Activated effector memory CD4-positive, alpha-beta T cell treated with anti-CD3 and anti-CD28 coated beads, Interleukin-2, amount 50 U/mL, for 16 hours (primary cell): ENCODE results near the gene GAL3ST1.

Experiments used
- DNase-seq: peaks from one replicate; pipeline ENCODE4 v3.0.0-alpha.2; 2020

GAL3ST1 gene

DNA sequence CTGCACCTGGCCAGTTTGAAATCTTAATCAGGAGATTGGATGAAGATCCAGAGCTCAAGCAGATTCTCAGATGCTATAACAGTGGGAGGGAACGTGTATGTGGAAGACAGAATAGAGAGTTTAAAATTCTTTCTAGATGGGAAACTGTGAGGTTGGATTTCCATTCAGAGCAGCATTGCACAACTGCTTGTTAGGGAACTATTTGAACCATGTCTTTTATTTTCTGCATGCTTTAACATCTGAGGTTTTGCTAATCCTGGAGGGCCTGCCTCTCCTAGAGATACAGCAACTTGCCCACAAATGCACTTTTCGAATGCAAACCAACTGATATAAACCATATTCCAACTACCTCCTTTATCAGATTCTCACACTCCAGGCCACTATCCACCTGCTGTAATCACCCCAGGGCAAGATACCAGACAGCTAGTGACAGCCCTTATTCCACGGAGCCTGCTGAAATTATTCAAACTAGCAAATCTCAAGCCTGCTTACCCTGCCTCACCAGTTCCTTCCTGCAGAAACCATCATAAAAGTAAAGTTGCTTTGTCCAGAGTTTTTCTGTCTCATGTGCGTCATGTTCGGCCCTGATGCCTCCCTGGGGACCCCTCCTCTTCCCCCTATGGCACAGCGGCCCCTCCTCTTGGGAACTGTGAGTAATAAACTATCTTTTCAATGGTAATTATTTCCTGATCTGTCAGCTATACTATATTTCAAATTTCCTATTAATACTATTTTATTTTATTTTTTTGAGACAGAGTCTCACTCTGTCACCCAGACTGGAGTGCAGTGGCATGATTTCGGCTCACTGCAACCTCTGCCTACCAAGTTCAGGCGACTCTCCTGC is 50.6 kb downstream of the GAL3ST1 start:
- DNase-seq = no peak

DNA sequence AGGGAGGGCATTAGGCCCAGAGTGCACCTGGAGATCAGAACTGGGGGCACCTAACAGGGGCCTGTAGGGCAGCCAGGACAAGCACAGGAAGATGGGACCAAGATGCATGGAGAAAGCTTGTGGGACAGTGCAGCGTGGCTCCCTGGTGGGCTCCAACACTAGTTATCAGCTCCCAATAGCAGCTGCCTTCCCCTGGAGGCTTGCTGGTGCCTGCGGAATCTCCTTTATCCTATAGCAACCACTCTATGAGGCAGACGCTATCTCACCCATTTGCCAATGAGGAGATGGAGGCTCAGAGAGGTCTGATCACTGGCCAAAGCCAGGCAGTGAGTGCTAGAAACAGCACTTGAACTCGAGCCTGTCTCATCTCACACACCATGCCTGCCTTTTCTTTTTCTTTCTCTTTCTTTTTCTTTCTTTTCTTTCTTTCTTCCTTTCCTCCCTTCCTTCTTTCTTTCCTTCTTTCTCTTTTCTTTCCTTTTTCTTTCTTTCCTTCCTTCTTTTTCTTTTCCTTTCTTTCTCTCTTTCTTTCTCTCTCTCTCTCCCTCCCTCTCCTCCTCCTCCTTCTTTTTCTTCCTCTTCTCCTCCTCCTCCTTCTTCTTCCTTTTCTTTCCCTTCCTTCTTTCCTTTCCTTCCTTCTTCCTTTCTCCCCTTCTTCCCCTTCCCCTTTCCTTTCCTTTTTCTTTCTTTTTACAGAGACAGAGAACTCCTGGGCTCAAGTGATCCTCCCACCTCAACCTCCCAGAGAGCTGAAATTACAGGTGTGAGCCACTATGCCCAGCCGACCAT is 52.9 kb downstream of the GAL3ST1 start:
- no peak for DNase-seq

DNA sequence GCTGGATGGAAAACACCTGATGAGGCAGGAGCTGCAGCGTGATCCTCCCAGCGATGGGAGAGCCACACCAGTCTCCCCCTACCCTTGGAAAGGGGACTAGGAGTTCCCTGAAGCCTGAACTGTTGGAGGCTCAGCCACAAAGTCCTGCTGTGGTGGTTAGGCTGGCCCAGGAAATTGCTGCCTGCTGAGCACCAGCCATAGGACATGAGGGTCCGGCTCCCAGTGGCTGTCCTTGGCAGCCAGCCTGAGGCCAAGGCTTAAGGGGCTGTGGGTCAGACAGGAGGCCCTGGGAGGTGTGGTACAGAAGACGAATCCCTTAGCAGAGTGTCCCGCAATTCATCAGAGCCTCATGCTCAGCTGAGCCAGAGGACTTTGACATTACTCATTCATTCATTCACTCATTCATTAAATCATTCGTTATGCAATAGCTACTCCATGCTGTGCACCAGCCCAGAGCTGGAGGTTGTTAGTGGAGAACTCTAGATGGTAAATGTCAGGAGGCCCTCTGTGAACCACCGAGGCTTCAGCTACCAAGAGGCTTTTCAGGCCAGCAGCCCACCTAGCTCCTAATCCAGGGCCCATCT is 54.5 kb downstream of the GAL3ST1 start:
- DNase-seq = no peak

GRCh38 chr22:30516731-30517130 is 57.7 kb downstream of the GAL3ST1 start:
- DNase-seq = no peak

GRCh38 chr22:30516273-30516672 is 58.2 kb downstream of the GAL3ST1 start:
- DNase-seq = no peak

- no peak for DNase-seq
Measured at GRCh38 chr22:30514252-30514651, 60.2 kb downstream of the GAL3ST1 start.

DNA sequence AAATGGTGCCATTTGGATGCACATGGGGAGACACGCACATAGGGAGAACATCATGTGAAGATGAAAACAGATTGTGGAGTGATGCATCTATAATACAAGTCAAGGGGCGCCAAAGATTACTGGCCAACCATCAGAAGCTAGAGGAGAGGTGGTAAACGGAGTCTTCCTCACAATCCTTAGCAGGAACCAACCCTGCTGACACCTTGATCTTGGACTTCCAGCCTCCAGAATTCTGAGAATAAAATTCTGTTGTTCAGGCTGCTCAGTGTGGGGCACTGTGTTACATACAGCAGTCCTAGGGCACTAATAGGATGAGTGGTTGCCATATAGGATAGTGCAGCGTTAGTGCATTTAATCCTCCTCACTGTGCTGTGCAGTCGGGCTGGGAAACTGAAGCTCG is 61.0 kb downstream of the GAL3ST1 start:
- no peak for DNase-seq

- no peak for DNase-seq
Measured at GRCh38 chr22:30511911-30512310, 62.6 kb downstream of the GAL3ST1 start.

DNA sequence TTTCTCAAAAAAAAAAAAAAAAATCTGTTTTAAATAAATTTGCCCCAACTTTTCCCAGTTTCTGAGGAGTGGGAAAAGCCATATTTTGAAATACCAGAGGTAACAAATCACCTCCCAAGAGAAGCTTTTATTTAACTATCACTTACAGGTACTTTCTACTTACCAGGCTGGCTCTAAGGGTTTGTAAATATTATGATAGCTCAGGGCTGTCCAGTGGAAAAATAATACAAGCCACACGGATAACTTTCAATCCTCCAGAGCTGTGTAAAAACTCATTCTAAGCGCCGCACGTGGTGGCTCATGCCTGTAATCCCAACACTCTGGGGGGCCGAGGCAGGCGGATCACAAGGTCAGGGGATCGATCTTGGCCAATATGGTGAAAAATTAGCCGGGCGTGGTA is 63.4 kb downstream of the GAL3ST1 start:
- DNase-seq = no peak

DNA sequence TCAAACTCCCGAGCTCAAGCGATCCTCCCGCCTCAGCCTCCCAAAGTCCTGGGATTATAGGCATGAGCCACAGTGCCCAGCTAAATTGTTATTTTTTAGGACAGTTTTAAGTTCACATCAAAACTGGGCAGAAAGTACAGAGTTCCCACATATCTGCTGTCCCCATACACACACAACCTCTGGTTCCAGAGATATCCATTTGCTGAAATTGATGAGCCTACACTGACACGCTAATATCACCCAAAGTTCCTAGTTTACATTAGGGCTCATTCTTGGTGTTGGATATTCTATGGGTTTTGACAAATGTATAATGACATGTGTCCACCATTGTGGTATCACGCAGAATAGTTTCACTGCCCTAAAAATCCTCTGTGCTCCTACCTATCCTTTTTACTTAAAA is 66.2 kb downstream of the GAL3ST1 start:
- no peak for DNase-seq

DNA sequence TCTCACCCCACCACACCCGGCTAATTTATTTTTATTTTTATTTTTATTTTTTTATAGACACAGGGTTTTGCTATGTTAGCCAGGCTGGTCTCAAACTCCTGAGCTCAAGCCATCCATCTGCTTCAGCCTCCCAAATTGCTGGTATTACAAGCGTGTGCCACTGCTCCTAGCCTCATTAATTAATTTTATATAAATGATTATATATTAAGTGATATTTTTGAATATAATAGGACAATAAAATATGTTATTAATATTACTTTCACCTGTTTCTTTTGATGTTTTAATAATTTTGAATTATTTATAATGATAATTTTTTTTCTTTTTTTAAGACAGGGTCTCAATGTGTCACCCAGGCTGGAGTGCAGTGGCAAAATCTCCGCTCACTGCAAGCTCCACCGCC is 66.8 kb downstream of the GAL3ST1 start:
- DNase-seq = no peak

- DNase-seq = no peak
Measured at GRCh38 chr22:30506507-30506968, 67.9 kb downstream of the GAL3ST1 start.
